Stimulated activated CD8-positive, alpha-beta memory T cell treated with anti-CD3 and anti-CD28 coated beads, Interleukin-4, amount 100 ng/mL, for 24 hours (primary cell): ENCODE data around the gene CEACAM1.
"Not testable (repeated sequence)": the region's sequence is repeated elsewhere in the genome, so short reads cannot be mapped to it uniquely, and the experiment has no call there.

Experiments used
- DNase-seq: peaks from one replicate; pipeline ENCODE4 v3.0.0-alpha.2; 2020; ENCODE audit warnings: low read depth

The CEACAM1 gene

DNA sequence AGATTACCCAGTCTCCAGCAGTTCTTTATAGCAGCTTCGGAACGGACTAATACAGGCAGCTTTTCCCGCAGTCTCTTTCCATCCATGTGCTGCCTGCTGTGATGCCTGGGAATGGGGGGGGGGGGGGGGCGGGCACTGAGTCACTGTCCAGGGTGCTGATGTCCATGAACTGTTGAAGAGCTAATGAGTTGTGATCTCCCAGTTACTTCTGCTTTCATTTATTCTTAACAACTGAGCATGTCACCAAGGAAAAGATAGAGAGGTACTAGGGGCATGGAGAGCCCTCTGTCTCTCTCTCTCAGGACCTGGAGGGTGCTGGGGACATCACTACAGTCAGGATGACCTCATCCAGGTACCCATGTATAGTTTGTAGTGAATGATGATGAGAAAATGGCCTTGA, 20.3 kb upstream of the CEACAM1 start:
- DNase-seq, result no peak

- DNase-seq, result no peak
Observed at GRCh38 chr19:42547929-42548328, 19.6 kb upstream of the CEACAM1 start.

- no peak for DNase-seq
Observed at GRCh38 chr19:42546831-42547500, 18.7 kb upstream of the CEACAM1 start.

- no peak for DNase-seq
Observed at GRCh38 chr19:42544146-42544545, 15.9 kb upstream of the CEACAM1 start.

DNA sequence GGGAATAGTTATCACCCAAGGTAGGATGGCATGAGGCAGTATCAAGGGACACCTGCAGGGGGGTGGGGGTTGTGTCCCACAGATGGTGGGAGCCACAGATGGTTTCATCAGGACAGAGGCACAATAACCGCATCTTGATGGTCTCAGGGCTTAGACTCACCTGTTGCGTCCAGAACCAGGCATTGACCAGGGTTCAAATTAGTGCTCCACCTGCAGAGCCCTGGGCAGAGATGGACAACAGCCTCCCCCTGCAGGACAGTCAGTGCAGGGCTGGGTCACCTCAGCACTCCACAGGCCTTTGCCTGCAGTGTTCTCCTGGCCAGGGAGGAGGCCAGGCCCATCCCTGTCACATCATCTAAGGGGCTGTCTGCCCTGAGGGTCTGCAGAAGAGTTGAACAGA, 14.5 kb upstream of the CEACAM1 start:
- no peak for DNase-seq

GRCh38 chr19:42540071-42540553, 11.8 kb upstream of the CEACAM1 start:
- DNase-seq, result no peak

GRCh38 chr19:42538841-42539709, 10.8 kb upstream of the CEACAM1 start:
- DNase-seq, result no peak

GRCh38 chr19:42535276-42535675, 7.0 kb upstream of the CEACAM1 start:
- DNase-seq, result not testable (repeated sequence)

DNA sequence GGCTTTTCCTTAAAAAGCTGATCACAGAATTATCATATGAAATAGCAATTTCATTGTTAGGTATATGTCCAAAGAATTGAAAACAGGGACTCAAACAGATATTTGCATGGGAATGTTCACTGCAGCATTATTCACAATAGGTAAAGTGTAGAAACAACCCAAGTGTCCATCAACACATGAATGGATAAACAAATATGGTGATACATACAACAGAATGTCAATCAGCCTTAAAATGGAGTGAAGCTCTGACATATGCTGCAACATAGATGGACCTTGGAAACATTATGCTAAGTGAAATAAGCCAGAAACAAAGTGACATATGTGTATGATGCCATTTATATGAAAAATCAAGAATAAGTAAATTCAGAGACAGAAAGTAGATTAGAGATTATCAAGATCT, 6.1 kb upstream of the CEACAM1 start:
- no peak for DNase-seq

DNA sequence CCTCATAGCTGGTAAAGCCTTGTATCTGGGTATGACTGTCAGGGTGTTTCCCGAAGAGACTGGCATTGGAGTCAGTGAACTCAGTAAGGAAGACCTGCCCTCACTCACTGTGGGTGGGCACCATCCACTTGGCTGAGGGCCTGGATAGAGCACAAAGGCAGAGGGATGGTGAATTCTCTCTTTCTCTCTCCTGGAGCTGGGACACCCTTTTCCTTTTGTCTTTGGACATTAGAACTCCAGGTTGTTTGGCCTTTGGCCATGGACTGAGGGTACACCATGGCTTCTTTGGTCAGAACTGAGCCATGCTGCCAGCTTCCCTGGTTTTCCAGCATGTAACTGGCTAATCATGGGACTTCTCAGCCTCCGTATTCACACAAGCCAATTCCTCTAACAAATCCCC, 4.6 kb upstream of the CEACAM1 start:
- DNase-seq, result no peak

- no peak for DNase-seq
Observed at GRCh38 chr19:42531313-42531712, 3.0 kb upstream of the CEACAM1 start.

DNA sequence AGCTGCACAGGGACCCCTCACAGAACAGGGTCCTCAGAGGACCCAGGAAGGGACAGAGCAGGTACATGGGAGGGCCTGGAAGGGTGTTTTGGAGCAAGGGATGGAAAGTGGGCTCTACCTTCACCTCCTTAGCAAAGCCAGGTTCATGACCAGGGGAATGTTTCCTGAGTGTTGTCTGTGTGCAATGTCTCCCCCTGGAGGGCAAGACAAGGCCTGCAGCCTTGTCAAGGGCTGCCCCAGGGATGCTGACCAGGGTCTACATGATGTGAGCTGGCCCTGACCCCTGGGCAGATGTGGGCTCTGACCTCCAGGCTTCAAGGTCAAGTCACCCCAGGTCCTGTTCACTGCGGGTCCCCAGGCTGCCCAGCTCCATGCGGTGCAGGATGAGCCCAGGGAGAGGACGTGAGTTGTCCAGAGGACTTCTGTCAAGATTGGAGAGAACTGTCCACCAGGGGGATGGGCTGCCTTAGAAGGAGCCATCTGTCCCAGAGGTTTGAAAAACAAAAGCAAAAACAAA, 1.0 kb upstream of the CEACAM1 start:
- peak; percentile 39 for DNase-seq

GRCh38 chr19:42524943-42525342, 3.3 kb downstream of the CEACAM1 start:
- DNase-seq, result no peak

DNA sequence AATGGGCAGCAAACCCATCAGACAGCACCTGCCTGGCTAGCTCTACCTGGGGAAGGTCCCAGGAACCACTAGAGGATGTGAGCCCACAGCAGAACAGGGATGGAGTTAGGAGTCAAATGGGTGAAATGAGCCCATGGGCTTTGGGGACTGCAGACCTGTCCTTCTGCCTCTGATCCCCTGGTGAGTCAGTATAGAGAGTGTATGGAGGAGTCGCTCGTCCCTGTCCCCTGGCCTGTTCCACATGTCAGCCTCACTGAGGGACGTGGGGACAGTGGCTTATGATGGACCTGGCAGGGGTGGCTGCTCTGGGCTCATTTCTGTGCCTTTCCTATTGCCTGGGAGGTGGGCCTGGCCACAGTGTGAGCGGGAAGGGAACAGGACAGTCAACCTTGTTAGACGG, 4.0 kb downstream of the CEACAM1 start:
- DNase-seq, result no peak

GRCh38 chr19:42522262-42522661, 6.0 kb downstream of the CEACAM1 start:
- not testable (repeated sequence) for DNase-seq

DNA sequence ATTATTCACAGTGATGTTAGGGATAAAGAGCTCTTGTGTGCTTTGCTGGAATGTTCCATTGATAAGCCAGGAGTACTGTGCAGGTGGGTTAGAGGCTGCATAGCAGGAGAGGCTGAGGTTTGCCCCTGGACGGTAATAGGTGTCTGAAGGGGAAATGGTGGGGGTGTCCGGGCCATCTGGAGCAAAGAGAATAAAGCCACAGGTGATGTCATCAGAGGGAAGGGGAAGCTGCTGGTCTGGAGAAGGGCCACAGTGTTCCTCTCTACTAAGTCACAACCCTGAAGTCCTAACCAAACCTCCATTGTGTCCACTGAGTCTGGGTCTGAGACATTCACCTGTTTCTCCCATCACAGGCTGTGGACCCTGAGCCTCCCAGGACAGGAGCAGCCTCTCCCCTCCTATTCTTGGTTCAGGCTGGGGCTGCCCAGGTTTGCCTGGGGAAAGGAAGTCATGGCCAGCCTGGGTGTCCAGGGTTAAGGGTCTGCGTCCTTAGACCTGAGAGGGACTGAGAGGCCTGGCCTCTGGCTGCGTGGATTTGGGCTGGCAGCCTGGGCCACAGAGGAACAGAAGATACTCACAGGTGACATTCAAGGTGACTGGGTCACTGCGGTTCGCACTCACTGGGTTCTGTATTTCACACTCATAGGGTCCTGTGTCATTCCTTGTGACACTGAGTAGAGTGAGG, 6.8 kb downstream of the CEACAM1 start:
- no peak for DNase-seq

GRCh38 chr19:42519108-42519507, 9.2 kb downstream of the CEACAM1 start:
- DNase-seq, result no peak

DNA sequence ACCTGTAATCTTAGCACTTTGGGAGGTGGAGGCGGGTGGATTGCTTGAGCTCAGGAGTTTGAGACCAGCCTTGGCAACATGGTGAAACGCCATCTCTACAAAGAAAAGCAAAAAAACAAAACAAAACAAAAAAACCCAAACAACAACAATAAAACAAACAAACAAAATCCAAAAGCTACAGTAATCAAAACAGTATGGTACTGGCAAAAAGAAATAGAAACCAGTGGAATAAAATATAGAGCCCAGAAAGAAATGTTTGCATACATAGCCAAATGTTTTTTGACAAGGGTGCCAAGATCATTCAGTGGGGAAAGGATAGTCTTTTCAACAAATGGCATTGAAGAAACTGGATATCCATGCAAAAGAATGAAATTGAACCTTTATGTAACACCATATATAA, 11.5 kb downstream of the CEACAM1 start:
- no peak for DNase-seq

- no peak for DNase-seq
Observed at GRCh38 chr19:42515241-42515832, 12.9 kb downstream of the CEACAM1 start.

- no peak for DNase-seq
Observed at GRCh38 chr19:42514449-42514848, 13.8 kb downstream of the CEACAM1 start.

DNA sequence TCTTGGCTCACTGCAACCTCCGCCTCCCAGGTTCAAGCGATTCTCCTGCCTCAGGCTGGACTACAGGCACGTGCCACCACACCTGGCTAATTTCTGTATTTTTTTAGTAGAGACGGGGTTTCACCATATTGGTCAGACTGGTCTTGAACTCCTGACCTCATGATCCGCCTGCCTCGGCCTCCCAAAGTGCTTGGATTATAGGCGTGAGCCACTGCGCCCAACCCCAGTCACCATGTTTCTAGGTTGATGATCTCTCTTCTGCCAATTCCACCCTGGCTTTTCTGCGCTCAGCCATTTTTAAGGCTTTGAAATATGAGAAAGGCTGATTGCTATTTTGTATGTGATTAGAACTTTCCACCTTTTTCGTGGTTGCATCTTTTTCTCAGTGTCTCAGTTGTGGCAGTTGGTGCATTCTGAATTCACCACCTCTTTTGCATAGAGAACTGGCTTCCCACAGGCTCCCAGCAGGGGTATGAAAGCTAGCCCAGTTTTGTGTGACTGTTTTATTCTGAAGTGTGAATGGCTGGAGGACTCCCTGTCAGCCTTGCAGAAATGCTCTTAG, 15.5 kb downstream of the CEACAM1 start:
- DNase-seq, result no peak

GRCh38 chr19:42512130-42512636, 16.1 kb downstream of the CEACAM1 start:
- DNase-seq, result no peak
